Nephron (organoid): Measurements from ENCODE around the gene STRBP.

Experiments used
- H3K27ac Mint-ChIP-seq, 3 experiments: 2 replicates each; pipeline ENCODE4 v1.8.0; 2020; ENCODE audit warnings: mixed read lengths in 3 of 3, mild to moderate bottlenecking in 2 of 3, moderate library complexity in 1 of 3
- H3K27me3 Mint-ChIP-seq: 2 replicates; pipeline ENCODE4 v1.8.0; 2021; ENCODE audit warnings: low read depth, mild to moderate bottlenecking, moderate library complexity, mixed read lengths
- H3K36me3 Mint-ChIP-seq: 2 replicates; pipeline ENCODE4 v1.8.0; 2020; ENCODE audit warnings: low read depth, mixed read lengths
- H3K4me1 Mint-ChIP-seq: 2 replicates; pipeline ENCODE4 v1.8.0; 2020; ENCODE audit warnings: mixed read lengths
- H3K4me3 Mint-ChIP-seq, 3 experiments: 2 replicates each; pipeline ENCODE4 v1.8.0; 2020; ENCODE audit warnings: mild to moderate bottlenecking in 3 of 3, mixed read lengths in 3 of 3, moderate library complexity in 2 of 3
- H3K9me3 Mint-ChIP-seq: 2 replicates; pipeline ENCODE4 v1.8.0; 2020; ENCODE audit warnings: mixed read lengths
- TF ChIP-seq, protein P1 (sequence below), 3 experiments: fragments of 200-600 bp; sonication (generic); IDR thresholded peaks; one replicate each; pipeline ENCODE4 v1.5.0; 2021; ENCODE audit warnings: antibody characterized with exemption in 3 of 3; ENCODE audit not compliant: unreplicated experiment in 3 of 3

Gene STRBP

DNA sequence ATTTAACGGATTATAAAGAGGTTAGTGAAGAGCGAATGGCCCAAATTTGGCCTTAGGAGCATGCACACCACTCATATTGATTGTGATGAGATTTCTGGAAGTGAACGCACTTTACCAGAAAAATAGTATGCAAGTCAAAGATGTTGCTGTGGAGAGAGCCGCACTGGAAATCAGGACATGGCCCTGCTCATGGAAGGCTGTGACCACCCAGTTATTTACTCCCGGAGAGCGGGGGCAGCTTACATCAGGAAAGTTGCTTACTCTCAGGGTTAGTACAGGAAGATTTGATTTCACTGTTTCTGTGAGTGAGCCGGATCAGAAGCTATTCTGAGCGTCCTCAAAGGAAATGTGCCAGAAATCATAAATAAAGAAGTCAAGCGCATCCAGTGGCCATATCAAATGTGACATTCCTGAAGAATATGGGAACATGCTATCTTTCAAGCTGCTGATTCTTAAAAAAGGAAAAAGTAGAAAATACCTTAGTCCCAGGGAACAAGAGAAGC, 42.9 kb upstream of the STRBP start:
- Mint-ChIP-seq H3K27me3 (peaks cover 7% of the 10 kb centered on the region), H3K36me3 (no peaks in the 10 kb centered on the region), H3K4me3 (no peak overlapping the region), H3K27ac (peak overlapping the region; percentile 37 to 60 (median 48)), H3K4me1 (peaks cover 31% of the 10 kb centered on the region), H3K9me3 (no peaks in the 10 kb centered on the region)
- TF ChIP-seq, protein P1, sequence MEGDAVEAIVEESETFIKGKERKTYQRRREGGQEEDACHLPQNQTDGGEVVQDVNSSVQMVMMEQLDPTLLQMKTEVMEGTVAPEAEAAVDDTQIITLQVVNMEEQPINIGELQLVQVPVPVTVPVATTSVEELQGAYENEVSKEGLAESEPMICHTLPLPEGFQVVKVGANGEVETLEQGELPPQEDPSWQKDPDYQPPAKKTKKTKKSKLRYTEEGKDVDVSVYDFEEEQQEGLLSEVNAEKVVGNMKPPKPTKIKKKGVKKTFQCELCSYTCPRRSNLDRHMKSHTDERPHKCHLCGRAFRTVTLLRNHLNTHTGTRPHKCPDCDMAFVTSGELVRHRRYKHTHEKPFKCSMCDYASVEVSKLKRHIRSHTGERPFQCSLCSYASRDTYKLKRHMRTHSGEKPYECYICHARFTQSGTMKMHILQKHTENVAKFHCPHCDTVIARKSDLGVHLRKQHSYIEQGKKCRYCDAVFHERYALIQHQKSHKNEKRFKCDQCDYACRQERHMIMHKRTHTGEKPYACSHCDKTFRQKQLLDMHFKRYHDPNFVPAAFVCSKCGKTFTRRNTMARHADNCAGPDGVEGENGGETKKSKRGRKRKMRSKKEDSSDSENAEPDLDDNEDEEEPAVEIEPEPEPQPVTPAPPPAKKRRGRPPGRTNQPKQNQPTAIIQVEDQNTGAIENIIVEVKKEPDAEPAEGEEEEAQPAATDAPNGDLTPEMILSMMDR (IDR thresholded peaks at IDR 0.05; ENCODE audit: unreplicated experiment in 3 of 3) = no peak

DNA sequence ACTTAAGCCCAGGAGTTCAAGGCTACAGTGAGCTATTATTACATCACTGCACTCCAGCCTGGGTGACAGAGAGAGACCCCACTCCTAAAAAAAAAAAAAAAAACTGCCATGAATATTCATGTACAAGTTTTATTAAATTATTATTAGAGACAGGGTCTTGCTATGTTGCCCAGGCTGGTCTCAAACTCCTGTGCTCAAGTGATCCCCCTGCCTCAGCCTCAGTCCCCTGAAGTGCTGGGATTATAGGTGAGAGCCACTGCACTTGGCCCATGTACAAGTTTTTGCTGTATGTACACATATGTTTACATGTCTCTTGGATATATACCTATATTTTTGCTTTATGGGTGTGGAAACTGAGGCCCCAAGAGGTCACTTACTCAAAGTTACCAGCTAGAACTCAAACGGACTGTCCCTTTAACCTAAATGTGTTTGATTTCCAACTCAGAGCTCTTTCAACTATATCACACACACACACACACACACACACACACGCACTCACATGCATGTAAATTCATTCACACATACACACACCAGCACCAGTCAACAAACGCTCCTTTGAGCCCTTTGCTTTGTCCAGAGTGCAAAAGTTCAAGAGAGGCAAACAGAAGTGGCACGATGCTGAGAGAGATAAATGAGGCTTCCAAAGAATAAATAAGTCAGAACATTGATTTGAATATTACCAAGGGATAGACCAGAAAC, 42.3 kb upstream of the STRBP start:
- TF ChIP-seq, protein P1 (IDR thresholded peaks at IDR 0.05; ENCODE audit: unreplicated experiment in 3 of 3) = no peak
- Mint-ChIP-seq H3K36me3 (no peaks in the 10 kb centered on the region), H3K27me3 (peaks cover 6% of the 10 kb centered on the region), H3K4me1 (peaks cover 31% of the 10 kb centered on the region), H3K27ac (peak overlapping the region; percentile 37 to 60 (median 48)), H3K9me3 (no peaks in the 10 kb centered on the region), H3K4me3 (no peak overlapping the region)

DNA sequence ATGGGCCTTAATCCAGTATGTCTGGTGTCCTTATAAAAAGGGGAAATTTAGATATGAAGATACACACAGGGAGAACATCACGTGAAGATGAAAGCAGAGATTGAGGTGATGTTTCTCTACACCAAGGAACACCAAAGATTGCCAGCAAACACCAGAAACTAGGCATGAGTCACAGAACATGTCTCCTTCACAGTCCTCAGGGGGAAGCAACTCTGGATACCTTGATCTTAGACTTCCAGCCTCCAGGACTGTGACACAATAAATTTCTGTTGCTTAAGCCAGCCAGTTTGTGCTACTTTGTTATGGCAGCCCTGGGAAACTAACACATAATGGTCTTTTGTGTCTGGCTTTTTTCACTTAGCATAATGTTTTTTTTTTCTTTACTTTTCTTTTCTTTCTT, 41.2 kb upstream of the STRBP start:
- no peaks in the 10 kb centered on the region for H3K9me3 Mint-ChIP-seq
- no peak overlapping the region for H3K27ac Mint-ChIP-seq
- peaks cover 3% of the 10 kb centered on the region for H3K27me3 Mint-ChIP-seq
- H3K36me3 Mint-ChIP-seq = no peaks in the 10 kb centered on the region
- TF ChIP-seq, protein P1 (IDR thresholded peaks at IDR 0.05; ENCODE audit: unreplicated experiment in 3 of 3) = no peak
- H3K4me3 Mint-ChIP-seq = no peak overlapping the region
- peaks cover 35% of the 10 kb centered on the region for H3K4me1 Mint-ChIP-seq

DNA sequence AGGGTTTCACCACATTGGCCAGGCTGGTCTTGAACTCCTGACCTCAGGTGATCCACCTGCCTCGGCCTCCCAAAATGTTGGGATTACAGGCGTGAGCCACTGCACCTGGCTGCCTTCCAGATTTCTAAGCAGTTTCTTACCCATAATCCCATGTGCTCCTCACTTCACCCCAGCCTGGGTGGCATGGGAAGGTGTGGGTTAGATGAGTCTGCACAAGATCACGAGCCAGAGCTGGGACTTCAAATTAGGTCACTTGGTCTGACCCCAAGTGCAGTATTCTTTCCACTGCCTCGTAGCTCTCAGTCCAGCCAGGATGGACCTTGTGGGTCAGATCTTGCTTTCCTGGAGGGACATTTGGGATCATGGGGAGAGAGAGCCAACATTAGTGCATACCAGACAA, 37.5 kb upstream of the STRBP start:
- H3K4me1 Mint-ChIP-seq = peaks cover 25% of the 10 kb centered on the region
- TF ChIP-seq, protein P1 (IDR thresholded peaks at IDR 0.05; ENCODE audit: unreplicated experiment in 3 of 3) = no peak
- no peak overlapping the region for H3K4me3 Mint-ChIP-seq
- H3K36me3 Mint-ChIP-seq = no peaks in the 10 kb centered on the region
- H3K27ac Mint-ChIP-seq = no peak overlapping the region
- no peaks in the 10 kb centered on the region for H3K9me3 Mint-ChIP-seq
- H3K27me3 Mint-ChIP-seq = no peaks in the 10 kb centered on the region

DNA sequence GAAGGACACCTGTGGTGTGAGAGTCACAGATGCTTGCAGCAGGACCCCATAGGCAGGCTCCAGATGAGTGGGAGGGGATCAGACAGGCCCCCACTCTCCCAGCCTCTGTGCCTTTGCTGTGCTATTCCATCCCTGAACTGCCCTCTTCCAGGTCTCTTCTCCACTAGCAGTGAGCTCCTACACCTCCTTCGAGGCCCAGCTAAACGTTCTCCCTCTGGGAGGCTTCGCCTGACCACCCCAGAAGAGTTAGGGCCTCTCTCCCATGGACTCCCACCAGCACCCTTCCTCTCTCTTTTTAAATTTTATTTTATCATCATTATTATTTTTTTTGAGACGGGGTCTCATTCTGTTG, 35.9 kb upstream of the STRBP start:
- Mint-ChIP-seq H3K27ac (no peak overlapping the region), H3K36me3 (no peaks in the 10 kb centered on the region), H3K4me1 (peaks cover 20% of the 10 kb centered on the region), H3K4me3 (no peak overlapping the region), H3K27me3 (no peaks in the 10 kb centered on the region), H3K9me3 (no peaks in the 10 kb centered on the region)
- TF ChIP-seq, protein P1 (IDR thresholded peaks at IDR 0.05; ENCODE audit: unreplicated experiment in 3 of 3) = no peak
